ENCODE data around the gene KAT6B.
"Not testable (repeated sequence)": the region's sequence is repeated elsewhere in the genome, so short reads cannot be mapped to it uniquely, and the experiment has no call there.

KAT6B gene

GRCh38 chr10:75043256-75044131, 217.1 kb downstream of the KAT6B start:
- DNase-seq, result peak; percentile 57

- no peak for DNase-seq
These were observed 222.3 kb downstream of the KAT6B start for GRCh38 chr10:75048669-75049098.

- no peak for DNase-seq
These were observed 223.1 kb downstream of the KAT6B start for GRCh38 chr10:75049316-75050148.

GRCh38 chr10:75050149-75050919, 223.9 kb downstream of the KAT6B start:
- DNase-seq, result no peak

GRCh38 chr10:75051308-75051707, 224.9 kb downstream of the KAT6B start:
- DNase-seq, result no peak

- DNase-seq, result not testable (repeated sequence)
These were observed 229.6 kb downstream of the KAT6B start for GRCh38 chr10:75055896-75056406.

- DNase-seq, result no peak
These were observed 231.3 kb downstream of the KAT6B start for GRCh38 chr10:75057680-75058079.

- DNase-seq, result no peak
These were observed 231.8 kb downstream of the KAT6B start for GRCh38 chr10:75058161-75058560.

GRCh38 chr10:75061709-75062505, 235.5 kb downstream of the KAT6B start:
- DNase-seq, result no peak

GRCh38 chr10:75062506-75063299, 236.3 kb downstream of the KAT6B start:
- DNase-seq, result no peak

GRCh38 chr10:75063461-75064230, 237.2 kb downstream of the KAT6B start:
- DNase-seq, result no peak

GRCh38 chr10:75065076-75065475, 238.7 kb downstream of the KAT6B start:
- no peak for DNase-seq

GRCh38 chr10:75066271-75066670, 239.9 kb downstream of the KAT6B start:
- DNase-seq, result no peak

- DNase-seq, result no peak
These were observed 240.9 kb downstream of the KAT6B start for GRCh38 chr10:75067272-75067671.

- no peak for DNase-seq
These were observed 242.1 kb downstream of the KAT6B start for GRCh38 chr10:75068523-75068922.

- no peak for DNase-seq
These were observed 244.1 kb downstream of the KAT6B start for GRCh38 chr10:75070476-75070875.

- no peak for DNase-seq
These were observed 244.6 kb downstream of the KAT6B start for GRCh38 chr10:75070961-75071428.

GRCh38 chr10:75071756-75072155, 245.4 kb downstream of the KAT6B start:
- DNase-seq, result no peak

GRCh38 chr10:75072727-75073126, 246.3 kb downstream of the KAT6B start:
- DNase-seq, result no peak

- DNase-seq, result no peak
These were observed 247.0 kb downstream of the KAT6B start for GRCh38 chr10:75073442-75073841.

Data from 8988T (cell line).